GM21360 (cell line): ENCODE results near the gene EDRF1.
"Not testable (repeated sequence)": the region's sequence is repeated elsewhere in the genome, so short reads cannot be mapped to it uniquely, and the experiment has no call there.

Experiments used
- ATAC-seq: cut with Tn5 transposase; IDR thresholded peaks from one replicate; pipeline ENCODE4 v1.9.1; 2021; ENCODE audit warnings: mild to moderate bottlenecking, moderate library complexity; ENCODE audit not compliant: unreplicated experiment

The EDRF1 gene, protein sequence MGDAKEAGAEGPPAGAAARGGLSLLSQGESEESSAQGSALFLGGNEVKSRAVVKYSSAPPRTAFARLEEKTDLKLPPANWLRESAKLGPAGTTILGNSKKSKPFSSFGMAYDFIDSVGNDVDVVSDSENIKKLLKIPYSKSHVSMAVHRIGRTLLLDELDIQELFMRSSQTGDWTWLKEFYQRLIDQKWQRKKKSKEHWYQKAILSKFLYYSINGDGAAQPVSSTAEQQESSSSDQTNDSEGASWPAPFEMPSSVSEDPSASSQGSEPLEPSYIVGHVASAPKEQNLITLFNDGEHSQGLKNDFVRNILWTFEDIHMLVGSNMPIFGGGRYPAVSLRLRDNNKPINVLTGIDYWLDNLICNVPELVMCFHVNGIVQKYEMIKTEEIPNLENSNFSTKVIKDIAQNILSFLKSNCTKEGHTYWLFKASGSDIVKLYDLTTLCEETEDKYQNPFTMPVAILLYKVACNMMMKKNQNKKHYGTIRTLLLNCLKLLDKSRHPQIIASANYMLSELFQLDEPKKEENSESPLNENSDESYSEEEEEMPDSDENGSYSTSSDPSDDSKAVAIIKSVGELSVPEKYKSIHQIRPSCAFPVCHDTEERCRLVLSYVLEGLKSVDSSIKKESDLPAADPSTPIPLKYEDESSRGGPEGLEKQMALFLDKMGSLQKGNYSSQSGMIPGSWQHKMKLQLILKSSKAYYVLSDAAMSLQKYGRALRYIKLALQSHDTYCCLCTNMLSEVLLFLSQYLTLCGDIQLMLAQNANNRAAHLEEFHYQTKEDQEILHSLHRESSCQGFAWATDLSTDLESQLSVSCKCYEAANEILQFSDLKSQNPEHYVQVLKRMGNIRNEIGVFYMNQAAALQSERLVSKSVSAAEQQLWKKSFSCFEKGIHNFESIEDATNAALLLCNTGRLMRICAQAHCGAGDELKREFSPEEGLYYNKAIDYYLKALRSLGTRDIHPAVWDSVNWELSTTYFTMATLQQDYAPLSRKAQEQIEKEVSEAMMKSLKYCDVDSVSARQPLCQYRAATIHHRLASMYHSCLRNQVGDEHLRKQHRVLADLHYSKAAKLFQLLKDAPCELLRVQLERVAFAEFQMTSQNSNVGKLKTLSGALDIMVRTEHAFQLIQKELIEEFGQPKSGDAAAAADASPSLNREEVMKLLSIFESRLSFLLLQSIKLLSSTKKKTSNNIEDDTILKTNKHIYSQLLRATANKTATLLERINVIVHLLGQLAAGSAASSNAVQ

DNA sequence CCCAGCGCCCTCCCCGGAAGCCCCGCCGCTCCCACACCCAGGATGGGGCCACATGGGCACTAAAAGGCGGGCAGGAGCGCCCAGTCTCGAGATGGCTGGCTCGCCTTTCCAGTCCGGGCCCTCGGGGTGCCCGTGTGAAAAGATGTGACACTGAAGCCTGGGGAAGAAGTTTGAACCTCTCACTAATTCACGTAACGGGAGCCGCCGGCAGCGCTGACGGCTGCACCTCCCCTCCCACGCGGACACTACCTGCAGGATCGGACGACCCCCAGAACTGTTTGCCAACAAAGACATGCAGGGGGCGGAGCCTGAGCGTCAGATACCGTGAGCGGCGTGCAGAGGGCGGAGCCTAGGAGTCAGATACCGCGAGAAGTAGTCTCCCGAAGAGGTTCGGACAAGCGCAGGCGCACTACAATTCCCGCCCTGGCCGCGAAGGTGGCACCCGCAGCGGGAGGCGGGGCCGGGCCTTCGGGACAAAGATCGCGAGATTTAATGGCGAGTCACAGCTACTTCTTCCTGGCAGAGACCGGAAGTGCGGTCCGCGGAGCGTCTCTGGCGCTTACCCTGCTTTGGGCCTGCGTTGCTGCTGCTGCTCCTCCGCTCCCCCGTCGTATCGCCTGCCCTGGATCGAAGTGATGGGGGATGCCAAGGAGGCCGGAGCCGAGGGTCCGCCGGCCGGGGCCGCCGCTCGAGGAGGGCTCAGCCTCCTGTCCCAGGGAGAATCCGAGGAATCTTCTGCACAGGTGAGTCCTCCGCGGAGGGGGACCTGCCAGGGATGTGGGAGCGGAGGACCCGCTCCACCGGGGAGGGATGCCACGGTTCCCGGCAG, at the start of gene EDRF1:
TSS of gene EDRF1 (plus strand) at position 537 of the 829 bp plus-strand sequence. CDS start at position 636, 99 bp downstream.
- ATAC-seq = peak; percentile 93

DNA sequence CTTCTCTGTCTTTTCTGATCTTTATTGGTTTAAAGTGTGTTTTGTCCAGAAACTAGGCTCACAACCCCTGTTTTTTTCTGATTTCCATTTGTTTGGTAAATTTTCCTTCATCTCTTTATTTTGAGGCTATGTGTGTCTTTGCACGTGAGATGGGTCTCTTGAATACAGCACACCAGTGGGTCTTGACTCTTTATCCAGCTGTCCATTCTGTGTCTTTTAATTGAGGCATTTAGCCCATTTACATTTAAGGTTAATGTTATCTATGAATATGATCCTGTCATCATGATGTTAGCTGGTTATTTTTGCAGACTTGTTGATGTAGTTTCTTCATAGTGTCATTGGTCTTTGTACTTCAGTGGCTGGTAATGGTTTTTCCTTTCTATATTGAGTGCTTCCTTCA, 46.6 kb upstream of the EDRF1 start:
- ATAC-seq = no peak

DNA sequence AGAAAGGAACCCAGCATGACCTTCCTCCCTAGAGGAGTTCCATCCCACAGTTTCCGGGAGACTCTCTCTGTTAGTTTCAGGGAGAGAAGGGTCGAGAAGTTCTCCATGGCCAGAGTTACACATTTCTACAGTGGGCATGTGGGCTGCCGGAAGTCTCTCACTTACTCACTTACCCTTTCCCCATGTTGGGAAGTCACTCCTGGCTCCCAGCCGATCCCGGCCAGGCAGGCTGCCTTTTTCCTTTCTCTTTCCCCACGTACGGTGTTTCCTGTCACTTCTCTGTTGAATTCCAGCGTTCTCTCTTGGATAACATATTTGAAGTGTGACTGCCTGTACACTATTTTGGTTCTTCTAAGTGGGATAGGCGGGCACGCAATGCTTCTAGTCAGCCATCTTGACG, 40.1 kb upstream of the EDRF1 start:
- no peak for ATAC-seq

DNA sequence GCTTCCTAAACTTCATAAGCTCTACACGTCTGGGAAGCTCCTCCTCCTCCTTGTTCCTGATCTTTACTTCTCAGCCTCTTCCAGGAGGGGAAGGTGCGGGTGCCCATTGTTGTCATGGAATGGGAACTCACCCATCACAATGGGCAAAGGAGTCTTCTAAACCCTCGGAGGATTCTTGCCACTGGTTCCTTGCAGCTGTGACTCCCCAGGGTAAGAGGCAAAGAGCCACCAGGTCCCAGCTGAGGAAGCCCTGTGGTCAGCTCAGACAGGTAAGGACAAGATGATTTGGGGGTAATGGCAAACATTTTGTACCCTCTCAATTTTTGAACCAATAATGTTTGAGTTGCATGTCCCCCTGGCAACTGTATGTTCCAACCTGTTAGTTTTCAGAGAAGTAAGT, 36.4 kb upstream of the EDRF1 start, which contains the start of gene TEX36:
TSS of gene TEX36 (minus strand) at position 101 of the 400 bp plus-strand sequence. CDS start 174 bp downstream, outside the sequence.
- no peak for ATAC-seq

DNA sequence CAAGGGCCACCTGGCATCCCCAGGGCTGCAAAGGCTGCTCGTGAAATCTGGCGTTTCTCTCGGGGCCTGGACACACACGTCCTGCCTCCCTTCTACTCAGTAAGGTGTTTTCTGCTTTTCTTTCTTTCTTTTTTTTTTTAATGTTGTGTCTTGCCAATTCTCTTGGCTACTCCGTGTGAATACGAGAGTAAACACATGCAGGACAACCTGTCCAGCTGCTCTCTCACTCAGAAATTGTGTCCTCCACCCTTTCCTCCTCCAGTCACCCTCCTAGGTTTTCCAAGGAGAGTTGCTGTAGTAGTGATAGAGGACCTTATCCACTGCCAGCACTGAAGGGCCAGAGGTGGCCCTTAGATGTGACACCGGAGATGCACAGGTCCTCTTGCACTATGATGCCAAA, 35.7 kb upstream of the EDRF1 start:
- ATAC-seq = no peak

DNA sequence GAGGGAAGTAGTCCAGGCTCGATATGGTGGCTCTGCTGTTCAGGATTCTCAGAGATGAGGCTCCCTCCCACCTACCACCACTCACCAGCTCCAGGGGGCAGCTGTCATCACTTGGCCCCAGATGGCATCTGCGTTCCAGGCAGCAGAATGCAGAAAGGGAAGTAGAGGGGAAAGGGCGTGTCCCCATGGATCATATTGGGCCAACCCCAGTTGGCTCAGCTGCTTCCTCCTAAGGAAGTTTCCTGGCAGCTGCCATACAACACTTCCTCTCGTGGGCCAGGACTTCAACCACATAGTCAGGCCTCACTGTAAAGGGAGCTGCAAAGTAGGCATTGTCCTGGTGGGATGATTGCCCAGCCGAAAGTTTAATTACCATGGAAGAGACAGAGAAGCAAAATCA, 34.9 kb upstream of the EDRF1 start:
- no peak for ATAC-seq

DNA sequence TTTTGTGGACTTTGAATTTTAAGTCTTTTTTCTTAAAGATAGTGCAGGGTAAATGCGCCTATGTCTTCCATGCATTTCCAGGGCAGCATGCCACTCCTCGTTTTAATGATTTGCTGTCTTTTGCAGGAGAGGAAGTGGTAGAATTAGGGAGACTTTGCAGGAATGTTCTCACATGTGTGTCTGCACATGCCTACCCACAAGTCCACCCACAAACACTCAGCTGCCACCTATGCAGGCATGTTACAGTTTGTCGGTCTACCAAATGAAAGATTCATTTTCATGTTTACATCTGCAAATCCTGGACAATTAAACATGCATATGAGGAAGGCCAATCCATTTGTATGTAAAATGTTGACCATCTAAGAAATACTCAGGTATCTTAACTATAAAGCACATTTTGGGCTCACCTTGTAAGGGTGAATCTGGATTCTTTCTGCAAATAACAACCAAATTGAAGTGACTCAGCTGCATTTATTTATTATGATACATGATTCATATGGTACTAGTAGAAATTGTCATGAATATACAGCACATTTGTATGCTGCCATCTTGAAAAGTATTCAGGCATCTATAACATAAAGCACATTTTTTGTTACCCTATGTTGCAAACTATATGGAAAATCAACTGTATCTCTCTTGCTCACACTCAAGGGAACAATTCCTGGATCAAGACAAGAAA, 31.9 kb upstream of the EDRF1 start:
- no peak for ATAC-seq

DNA sequence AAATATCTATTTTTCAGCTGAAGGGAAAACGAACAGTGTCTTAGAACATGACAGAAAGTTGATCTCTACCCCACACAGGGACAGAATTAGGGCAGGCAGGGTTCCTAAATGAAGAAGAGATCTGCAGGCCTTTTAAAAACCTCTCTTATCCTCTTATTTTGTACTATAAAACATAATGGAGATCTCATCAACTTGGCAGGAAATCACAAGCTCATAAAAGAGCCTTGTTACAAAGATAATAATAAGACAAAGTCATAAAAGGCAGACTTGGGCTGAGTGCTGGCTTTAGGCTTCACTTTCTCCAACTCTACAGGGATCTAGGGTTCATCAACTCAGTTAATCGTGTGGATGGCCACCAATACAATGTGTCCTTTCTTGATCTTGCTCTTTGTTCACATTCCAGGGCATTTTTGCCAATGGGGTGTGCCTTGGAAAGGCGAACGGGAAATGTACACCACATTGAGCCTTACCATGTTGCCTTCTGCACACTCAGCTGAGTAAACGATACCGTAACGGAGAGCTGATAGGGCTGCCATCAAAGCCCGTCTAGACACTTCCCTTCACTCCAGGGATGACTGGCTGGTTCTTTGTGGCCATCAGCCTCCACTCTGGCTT, 29.4 kb upstream of the EDRF1 start:
- no peak for ATAC-seq

DNA sequence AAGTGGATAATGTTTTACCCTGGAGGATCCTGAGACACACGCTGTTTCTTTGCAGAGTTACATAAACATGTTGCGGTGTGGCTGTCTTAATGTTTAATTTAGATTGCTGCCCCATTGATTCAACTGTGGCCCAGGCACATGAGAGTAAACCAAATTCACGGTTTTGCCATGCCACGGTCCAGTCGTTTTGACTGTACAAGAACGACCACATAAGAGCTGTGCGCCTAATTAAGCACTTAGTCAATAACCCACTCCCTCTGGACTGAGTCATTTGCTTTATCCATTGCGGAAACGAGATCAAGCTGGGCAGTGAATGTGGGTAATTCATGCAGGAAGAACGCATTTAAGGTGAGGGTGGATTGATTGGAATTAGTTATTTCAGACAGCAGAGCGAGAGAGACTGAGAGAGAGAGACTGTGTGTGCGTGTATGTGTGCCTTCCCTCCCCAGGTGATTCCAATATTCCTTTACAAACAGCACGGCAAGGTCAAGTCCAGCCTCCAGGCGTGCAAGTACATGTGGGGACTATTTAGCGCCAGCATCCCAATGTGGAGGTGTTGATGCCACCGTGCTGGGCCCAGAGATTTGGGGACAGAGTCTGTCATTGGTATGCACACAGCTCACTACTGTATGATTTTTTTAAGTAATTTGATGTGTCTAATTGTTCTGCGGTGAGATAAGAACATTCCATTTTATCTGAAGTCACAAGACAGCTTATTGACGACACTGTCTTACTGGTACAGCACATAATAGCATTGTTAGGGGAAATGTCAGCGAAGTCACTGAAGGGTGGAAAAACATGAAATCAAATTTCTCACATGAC, 28.1 kb upstream of the EDRF1 start:
- ATAC-seq = no peak

DNA sequence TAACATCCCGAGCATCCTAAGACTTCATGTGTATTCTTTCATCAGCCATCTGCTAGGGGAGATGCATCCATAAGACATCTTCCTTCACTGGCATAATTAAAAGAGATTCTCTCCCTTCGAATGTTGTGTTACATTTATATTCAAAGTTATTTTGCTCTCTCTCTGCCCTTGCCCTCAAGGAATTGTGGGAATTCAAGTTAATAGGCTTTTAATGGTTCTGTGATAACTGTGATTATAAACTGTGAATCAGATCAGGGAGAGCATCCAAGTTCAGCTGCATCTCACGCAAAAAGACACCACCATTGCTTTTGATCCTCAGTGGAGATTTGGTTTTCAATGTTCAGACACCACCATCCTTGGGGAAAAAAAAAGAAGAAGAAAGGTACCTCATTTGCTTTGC, 27.3 kb upstream of the EDRF1 start:
- ATAC-seq = no peak

DNA sequence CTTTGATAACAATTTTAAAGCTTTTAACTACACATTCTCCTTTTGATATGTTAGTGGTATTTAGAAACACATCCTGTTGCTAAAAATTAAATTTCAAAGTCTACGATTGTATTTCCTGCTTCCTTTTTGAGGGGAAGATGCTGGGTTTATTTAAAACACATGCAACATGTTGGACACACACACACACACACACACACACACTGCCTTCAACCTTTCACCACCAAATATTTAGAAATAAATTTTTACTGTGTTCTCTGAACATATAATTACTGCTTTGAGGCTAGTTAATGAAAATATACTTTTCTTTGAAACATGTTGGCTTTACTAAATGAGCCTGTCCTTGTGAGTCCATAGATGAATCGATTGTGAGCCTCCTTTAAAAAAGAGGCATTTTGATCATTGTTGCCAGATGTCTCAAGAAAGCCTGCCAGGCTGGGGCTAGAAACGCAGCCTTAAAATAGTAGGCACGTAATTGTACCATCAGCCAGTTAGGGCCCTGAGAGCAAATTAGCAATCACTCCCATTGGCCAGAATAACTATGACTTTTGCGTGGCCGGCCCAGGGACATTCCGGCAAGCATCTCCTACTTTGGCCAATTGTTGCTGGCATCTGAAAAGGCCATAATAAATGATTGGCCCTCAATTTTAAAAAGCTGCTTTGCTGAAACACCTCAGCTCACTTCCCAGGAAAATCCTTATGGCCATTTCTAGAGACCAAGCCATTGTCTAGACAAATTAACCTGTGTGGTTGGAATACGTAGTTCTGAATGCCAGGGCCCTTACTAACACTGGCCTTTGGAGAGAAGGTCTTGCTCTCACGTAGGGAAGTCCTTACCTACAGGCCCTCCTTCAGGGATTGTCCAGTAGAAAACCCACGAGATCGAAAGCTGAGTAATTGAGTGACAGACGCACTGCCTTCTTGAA, 26.6 kb upstream of the EDRF1 start:
- ATAC-seq = no peak

DNA sequence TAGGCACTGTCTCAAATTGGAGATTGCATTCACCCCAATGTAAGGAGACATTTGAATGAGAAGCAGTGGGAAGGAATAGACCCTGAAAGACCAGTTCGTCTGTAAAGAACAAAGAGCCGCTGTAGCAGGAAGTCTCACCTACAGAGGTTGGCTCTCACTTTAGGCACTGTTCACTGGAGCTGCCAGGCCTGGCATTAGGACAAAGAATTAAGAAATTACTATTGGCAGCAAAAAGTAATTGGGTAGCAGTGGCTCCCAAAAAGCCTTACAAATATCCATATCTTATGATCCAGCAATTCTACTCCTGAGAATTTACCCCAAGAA, 26.0 kb upstream of the EDRF1 start:
- ATAC-seq = no peak

DNA sequence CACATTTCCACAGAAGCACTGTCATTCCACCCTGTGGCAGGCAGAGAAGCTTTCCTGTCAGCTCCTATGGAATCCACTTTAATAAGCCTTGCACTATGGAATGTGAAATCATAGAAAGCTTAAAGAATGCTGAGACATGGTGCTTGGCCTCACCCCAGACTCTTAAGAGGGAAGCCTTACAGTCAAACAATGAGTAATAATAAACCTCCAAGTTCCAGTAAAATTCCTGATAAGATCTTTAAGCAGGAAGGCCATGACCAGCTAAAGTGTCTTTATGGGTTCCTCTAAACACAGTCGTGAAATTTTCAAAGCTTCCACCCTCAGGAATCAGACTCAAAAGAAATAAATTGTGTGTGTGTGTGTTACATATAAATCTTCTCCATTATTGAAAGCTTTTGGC, 24.6 kb upstream of the EDRF1 start:
- no peak for ATAC-seq

DNA sequence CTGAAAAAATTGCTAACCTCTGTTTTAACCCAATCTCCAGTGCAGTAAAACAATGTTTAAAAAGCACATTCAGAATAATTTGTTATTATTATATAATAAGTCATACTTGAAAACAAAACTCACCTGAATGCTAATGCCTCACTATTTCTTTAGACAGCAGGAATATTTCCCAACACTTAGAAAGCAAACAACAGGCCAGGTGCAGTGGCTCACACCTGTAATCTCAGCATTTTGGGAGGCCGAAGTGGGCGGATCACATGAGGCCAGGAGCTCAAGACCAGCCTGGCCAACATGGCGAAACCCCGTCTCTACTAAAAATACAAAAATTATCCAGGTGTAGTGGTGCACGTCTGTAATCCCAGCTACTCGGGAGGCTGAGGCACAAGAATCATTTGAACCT, 22.6 kb upstream of the EDRF1 start:
- not testable (repeated sequence) for ATAC-seq

DNA sequence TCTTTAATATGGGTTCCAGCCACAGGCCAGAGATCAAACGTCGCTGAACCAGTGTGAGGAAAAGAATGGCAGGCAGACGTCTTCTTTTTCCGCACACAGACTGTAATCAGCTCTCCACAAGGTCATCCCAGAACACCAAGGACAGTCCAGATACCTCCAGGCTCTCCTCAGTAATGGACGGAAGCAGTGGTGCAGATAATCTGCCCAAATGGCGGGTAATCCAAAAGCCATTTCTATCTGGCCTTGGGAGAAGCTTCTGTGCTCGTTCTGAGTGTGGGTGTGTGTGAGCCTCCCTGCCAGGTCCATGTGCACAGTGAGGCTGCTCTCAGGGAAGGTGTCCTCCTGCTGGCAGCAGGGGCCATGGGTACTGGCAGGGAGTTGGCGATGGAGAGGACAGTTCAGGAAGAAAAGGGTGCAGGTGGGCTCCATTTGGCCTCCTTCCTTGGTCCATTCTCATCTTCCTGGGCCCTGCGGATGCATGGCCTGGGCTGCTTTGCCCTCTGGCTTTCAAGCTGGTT, 21.0 kb upstream of the EDRF1 start:
- no peak for ATAC-seq

DNA sequence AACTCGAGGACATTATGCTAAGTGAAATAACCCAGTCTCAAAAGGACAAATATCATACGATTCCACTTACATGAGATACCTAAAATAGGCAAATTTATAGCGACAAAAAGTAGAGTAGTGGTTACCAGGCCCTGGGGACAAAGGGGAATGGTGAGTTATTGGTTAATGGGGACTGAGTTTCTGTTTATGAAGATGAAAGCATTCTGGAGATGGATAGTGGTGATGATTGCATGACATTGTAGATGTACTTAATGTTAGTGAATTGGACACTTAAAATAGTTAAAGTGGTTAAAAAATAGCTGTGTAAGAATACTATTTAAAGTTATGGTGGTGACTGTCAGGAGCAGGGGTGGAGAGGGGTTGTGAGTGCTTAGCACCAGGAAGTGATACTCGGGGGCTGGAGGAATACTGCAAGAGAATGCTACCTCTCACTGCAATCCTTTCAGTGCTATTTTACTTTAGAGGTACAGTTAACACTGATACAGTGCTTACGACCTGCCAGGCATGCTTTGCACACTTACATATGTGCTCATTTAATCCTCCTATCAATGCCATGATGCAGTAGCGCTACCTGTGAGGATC, 19.9 kb upstream of the EDRF1 start:
- no peak for ATAC-seq

DNA sequence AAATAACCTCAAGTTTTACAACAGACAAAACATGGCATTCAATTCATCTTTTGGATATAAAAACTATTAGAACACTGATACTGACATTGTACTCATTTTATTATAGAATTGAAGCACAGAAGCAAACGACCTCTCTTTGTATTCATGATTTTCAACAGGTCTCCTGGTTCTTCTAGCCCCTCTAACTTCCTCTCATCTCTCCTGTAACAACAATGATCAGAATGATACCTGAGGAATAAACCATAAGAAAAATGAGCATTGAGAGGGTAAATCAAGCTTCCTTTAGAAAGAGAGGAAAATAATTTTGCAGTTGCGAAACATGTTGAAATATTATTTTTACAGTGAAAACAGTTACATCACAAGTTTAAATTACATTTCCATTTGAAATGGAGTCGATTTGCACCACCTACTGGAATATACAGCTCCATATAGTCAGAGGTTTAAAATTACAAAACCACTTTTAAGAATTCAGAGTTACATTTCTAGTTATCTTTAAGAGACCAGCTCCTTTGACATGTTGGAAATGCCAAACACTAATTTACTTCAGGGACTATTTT, 19.1 kb upstream of the EDRF1 start:
- no peak for ATAC-seq
